Omental fat pad (tissue), 4 donors: Measurements from ENCODE around the gene AIDA. TPM values are rescaled to one million over a fixed set of nuclear protein-coding genes. Genes with fewer than 3 reads are reported as not detected.

ENCODE experiments used
- ATAC-seq: fragments of 150-250 bp; one replicate; pipeline ENCODE4 v1.9.1; 2016; ENCODE audit warnings: mild to moderate bottlenecking, moderate library complexity; ENCODE audit not compliant: low FRiP score
- DNase-seq: peaks from one replicate; pipeline ENCODE4 v3.0.0-alpha.2; 2019; ENCODE audit warnings: low spot score
- total RNA-seq, 4 donors: library from RNA; depleted of rRNA; stranded (reverse); fragments of >200 nt; gene quantifications; one replicate each; pipeline ENCODE4 v1.1.0, GENCODE V29; 2016
- TF ChIP-seq, protein P1 (sequence below), 3 donors: fragments of 450-650 bp; IDR thresholded peaks; one replicate each; pipeline ENCODE4 v1.5.1; 2016 to 2017; ENCODE audit warnings: antibody characterized with exemption in 3 of 3, mild to moderate bottlenecking in 3 of 3, moderate library complexity in 2 of 3

The AIDA gene
- total RNA-seq, 4 donors from 2014 or later: 66.7 to 117 (median 88.4) TPM

DNA sequence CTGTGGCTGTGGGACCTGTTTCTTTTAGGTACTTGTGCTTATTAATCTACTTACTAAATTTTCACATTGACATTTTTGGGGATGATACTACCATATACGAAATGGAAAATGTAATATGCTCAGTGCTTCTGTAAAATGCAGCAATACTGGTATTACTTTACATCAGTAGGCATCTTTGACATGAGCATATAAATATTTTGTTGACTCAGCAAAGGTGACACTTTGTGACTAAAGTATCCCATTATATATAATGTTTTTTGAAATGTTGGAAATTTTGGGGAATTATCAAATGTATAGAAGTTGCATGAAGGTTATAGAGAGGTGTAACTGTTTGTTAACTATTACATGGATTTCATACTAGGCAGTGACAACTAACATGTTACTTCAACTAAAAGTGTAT, 22.4 kb upstream of the AIDA start:
- TF ChIP-seq, protein P1, sequence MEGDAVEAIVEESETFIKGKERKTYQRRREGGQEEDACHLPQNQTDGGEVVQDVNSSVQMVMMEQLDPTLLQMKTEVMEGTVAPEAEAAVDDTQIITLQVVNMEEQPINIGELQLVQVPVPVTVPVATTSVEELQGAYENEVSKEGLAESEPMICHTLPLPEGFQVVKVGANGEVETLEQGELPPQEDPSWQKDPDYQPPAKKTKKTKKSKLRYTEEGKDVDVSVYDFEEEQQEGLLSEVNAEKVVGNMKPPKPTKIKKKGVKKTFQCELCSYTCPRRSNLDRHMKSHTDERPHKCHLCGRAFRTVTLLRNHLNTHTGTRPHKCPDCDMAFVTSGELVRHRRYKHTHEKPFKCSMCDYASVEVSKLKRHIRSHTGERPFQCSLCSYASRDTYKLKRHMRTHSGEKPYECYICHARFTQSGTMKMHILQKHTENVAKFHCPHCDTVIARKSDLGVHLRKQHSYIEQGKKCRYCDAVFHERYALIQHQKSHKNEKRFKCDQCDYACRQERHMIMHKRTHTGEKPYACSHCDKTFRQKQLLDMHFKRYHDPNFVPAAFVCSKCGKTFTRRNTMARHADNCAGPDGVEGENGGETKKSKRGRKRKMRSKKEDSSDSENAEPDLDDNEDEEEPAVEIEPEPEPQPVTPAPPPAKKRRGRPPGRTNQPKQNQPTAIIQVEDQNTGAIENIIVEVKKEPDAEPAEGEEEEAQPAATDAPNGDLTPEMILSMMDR (IDR thresholded peaks at IDR 0.05): no peak
- DNase-seq (no peak), ATAC-seq (no peak)

DNA sequence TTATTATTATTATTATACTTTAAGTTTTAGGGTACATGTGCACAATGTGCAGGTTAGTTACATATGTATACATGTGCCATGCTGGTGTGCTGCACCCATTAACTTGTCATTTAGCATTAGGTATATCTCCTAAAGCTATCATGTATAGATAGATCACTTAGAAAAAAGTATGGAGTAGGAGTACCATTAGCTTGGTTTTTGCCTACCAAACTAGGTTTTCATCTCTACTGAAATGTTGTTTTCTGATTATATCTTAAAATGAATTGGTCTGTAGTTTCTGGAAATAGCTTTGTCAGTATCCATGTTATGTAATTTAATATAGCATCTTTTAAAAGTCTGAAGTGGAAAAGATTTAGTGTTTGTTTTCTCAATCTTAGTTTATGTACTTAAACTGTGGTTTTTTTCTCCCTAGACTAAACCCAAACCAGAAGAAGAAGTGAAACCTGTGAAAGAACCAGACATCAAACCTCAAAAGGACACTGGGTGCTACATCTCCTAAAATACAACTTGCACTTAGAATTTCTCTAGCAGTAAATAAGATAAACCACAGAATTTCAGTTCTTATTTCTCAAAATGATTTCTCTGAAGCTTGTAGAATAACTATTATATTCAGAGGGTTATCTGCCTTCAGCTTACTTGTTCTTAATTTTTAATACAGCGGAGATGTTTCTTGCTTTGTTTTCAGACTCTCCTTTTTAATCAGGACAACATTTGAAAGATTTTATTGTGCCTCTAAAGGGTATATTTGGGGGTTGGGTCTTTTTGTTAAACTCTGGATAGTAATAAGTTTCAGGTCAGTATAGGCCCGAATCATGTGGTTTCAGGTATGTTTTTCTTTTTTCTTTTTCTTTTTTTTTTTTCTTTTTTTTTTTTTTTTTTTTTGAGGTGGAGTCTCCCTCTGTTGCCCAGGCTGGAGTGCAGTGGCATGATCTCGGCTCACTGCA, 20.2 kb upstream of the AIDA start:
- no peak for ATAC-seq
- DNase-seq: no peak
- TF ChIP-seq, protein P1 (IDR thresholded peaks at IDR 0.05): no peak

DNA sequence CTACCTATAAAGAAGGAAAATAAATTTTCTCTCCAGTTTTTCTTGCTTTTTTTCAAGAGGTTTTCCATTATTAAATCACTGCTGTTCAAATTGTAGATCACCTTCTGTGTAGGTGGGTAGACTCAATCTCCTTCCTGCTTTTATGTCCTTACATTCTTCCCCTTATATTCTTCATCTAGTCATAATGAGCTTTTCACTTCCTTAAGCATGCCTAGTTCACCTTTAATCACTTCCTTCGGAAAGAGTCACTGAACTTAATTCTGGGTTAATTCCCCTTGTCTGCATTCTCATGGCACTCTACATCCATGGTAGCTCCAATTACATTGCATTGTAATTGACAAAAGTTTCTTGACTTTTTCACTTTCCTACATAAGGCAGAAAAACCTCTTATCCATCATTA, 18.6 kb upstream of the AIDA start:
- TF ChIP-seq, protein P1 (IDR thresholded peaks at IDR 0.05): no peak
- DNase-seq (no peak), ATAC-seq (no peak)

DNA sequence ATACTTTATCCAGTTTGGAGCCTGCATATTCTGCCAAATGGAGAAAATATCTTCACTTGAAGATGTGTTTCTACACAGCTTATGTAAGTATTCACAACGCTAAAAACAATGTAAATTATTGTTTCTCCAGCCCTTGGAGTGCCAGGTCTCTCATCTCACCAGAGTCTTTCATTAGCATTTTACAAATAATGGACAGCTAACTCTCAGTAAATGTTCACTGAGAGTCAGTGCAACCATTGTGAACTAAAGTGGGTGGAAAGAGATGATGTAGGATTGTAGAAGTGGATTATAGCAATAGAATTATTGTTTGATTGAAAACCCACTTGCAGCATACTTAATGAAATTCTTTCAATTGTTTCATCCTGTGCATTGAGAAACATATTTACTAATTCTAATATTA, 16.5 kb upstream of the AIDA start:
- DNase-seq (no peak), ATAC-seq (no peak)
- TF ChIP-seq, protein P1 (IDR thresholded peaks at IDR 0.05): no peak

DNA sequence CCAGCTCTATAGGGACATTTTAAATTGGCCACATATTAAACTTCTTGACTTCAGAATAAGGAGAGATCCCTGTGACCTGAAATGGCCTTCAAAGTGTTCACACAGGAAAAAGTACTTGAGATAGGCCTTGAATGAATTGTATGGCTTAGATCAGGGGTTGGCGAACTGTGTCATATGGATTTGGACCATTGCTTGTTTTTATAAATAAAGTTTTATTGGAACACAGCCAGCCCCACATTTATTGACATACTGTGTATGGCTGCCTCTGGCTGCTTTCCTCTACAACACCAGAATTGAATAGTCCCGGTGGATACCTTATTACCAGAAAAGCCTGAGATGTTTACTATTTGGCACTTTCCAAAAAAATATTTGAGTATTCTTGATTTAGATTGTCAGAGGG, 4.1 kb upstream of the AIDA start:
- TF ChIP-seq, protein P1 (IDR thresholded peaks at IDR 0.05): no peak
- ATAC-seq (no peak), DNase-seq (no peak)

DNA sequence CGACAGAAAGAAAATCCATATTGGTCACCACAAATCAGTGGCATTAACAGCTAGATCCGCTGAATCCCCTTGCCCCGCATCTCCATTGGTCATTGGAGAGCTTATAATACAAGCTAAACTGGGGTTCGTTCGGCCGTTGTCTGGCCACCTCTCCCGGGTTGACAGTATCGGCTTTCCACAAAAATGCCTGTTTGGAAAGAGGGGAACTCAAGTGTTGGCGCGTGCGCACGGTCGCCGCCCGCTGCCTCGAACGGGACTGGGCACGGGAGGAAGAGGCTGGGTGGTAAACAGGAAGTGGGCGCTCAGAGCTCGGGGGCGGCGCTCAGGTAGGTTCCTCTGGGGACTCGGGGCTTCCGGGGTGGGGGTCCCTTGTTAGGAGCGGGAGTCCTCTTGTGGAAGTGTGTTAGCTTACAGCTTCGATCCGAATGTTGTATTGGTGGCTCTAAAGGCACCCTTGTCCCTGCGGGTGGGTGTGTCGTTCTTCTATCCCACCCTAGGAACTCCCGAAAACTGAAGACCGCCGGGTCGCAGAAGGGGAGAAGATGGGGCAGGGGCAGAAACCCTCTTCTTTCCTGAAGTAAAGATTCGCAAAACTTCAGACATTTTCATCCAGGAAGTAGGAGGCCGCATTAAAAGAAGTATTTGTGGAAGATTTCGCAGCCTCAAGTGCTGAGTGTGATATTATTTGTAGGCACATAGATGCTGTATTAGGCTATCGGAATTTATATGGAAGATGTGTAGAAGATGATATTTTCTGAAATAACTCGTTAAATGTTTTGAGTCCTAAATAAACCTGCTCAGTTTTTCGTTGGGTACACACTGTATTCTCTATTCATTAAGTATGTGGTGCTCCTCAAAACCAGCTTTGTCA, 1.0 kb upstream of the AIDA start:
- peak; percentile 87 for ATAC-seq
- peak; percentile 58 for DNase-seq
- TF ChIP-seq, protein P1 (IDR thresholded peaks at IDR 0.05): no peak
